ENCODE data around the gene GP9. TPM values are rescaled to one million over a fixed set of nuclear protein-coding genes. Genes with fewer than 3 reads are reported as not detected.

Gene GP9
- total and polyA plus RNA-seq, 4 donors = 0.30 to 0.72 (median 0.59) TPM; not detected in 1

DNA sequence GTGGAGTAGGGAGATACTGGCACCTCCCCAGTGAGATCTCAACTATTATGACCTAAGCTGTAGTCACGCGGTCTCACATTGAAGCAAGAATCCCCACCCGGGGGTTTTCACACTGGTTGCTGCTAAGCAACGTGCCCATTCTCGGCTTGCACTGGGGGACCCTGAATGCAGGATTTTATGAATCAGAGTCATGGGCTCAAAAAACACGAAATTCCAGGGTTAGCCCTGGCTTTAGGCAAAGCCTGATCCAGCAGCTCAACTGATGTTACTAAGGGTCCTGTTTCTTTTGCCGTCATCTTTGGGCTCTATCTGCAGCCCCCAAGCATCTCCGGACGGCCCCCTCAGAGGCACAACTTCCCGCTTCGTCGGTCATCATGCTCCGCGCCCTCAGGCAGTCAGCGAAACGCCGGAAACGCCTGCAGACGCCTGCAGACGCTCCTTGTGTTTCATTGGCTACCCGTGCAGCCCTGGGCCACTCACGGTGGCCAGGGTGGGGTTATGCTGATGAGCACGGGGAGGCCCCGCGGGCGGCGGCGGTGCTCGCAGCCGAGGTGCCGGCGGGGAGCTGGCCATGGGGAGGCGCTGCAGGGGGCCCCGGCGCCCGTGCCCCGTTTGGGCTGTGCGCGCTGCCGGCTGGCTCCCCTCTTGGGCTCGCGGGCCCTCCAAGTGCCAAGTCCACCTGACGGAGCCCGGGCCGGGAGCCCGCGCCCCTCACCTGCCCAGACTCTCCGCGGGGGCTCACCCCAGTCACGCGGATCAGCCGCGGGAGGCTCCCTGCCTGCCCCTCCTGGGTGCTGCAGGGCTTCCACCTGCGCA is 33.6 kb upstream of the GP9 start:
- Histone ChIP-seq H3K4me3 (ENCODE audit: low read depth, low read length) (peak overlapping the region; percentile 35), H3K27me3 (ENCODE audit: control insufficient read depth, insufficient read depth, low read length) (no peaks in the 10 kb centered on the region), H3K4me1 (ENCODE audit: control insufficient read depth, insufficient read depth, low read length) (peaks cover 21% of the 10 kb centered on the region), H3K27ac (ENCODE audit: low read depth, low read length) (peak overlapping the region; percentile 25), H3K9me3 (ENCODE audit: control insufficient read depth, insufficient read depth, low read length) (no peaks in the 10 kb centered on the region), H3K36me3 (ENCODE audit: control insufficient read depth, insufficient read depth, low read length) (peaks cover 3% of the 10 kb centered on the region)
- peak; percentile 52 to 97 (median 72) for DNase-seq (ENCODE audit: low read depth in 4 of 6, low spot score in 6 of 6)
- 2% methylated on average over 54 of the region's 54 CpGs for WGBS (ENCODE audit: insufficient coverage)

DNA sequence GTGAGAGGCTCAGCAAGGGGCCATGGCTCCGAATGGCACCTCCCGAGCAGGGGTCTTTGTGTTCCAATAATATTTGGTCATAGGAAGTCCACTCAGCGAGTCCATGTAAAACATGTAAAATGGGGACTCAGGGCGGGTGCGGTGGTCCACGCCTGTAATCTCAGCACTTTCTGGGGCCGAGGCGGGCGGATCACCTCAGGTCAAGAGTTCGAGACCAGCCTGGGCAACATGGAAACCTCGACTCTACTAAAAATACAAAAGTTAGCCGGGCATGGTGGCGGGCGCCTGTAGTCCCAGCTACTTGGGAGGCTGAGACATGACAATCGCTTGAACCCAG is 33.1 kb upstream of the GP9 start:
- 63% methylated on average over 9 of the region's 15 CpGs for WGBS (ENCODE audit: insufficient coverage)
- H3K27me3 ChIP-seq (ENCODE audit: control insufficient read depth, insufficient read depth, low read length) = no peaks in the 10 kb centered on the region
- no peak overlapping the region for H3K27ac ChIP-seq (ENCODE audit: low read depth, low read length)
- no peaks in the 10 kb centered on the region for H3K9me3 ChIP-seq (ENCODE audit: control insufficient read depth, insufficient read depth, low read length)
- no peak for DNase-seq (ENCODE audit: low read depth in 4 of 6, low spot score in 6 of 6)
- peak overlapping the region; percentile 35 for H3K4me3 ChIP-seq (ENCODE audit: low read depth, low read length)
- H3K36me3 ChIP-seq (ENCODE audit: control insufficient read depth, insufficient read depth, low read length) = peaks cover 4% of the 10 kb centered on the region
- H3K4me1 ChIP-seq (ENCODE audit: control insufficient read depth, insufficient read depth, low read length) = peaks cover 17% of the 10 kb centered on the region

DNA sequence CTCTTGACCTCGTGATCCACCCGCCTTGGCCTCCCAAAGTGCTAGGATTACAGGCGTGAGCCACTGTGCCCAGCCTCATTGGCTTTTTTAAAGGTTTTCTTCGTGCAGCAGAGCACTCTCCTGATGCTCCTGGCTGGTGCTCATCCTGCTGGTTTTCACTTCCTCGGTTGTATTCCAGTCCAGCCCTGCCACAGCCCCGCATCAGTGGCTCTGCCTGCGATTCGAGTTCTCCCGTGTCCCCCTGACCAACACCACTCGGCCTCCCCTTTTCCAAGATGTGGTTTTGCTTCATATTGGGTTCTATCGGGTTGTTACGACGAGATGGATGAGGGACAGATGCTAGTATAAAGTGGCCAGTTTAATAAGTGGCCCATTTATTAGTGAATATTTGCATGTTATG is 31.7 kb upstream of the GP9 start:
- H3K27ac ChIP-seq (ENCODE audit: low read depth, low read length) = no peak overlapping the region
- no peaks in the 10 kb centered on the region for H3K27me3 ChIP-seq (ENCODE audit: control insufficient read depth, insufficient read depth, low read length)
- no peak overlapping the region for H3K4me3 ChIP-seq (ENCODE audit: low read depth, low read length)
- H3K36me3 ChIP-seq (ENCODE audit: control insufficient read depth, insufficient read depth, low read length) = peaks cover 11% of the 10 kb centered on the region
- WGBS (ENCODE audit: insufficient coverage) = 92% methylated on average over 8 of the region's 13 CpGs
- DNase-seq (ENCODE audit: low read depth in 4 of 6, low spot score in 6 of 6) = no peak
- peaks cover 15% of the 10 kb centered on the region for H3K4me1 ChIP-seq (ENCODE audit: control insufficient read depth, insufficient read depth, low read length)
- no peaks in the 10 kb centered on the region for H3K9me3 ChIP-seq (ENCODE audit: control insufficient read depth, insufficient read depth, low read length)

DNA sequence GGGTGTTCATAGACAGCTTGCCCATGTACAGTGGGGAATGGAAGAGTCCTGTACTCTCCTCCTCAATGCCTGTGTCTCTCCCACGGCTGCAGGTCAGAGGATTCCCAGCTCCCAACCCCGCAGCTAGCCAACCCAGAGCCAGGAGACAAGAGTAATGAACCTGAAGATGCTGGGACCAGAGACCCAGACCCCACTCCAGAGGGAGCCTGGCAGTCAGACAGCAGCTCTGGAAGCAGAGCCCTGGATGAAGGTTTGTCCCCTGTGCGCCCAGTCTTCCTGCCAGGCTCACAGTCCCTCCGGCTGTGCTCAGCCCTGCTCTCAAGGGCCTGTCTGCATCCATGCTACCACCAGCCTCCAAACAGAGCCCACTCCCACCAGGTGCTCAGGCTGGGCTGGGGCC is 30.0 kb upstream of the GP9 start:
- Histone ChIP-seq H3K4me1 (ENCODE audit: control insufficient read depth, insufficient read depth, low read length) (peaks cover 15% of the 10 kb centered on the region), H3K4me3 (ENCODE audit: low read depth, low read length) (no peak overlapping the region), H3K27me3 (ENCODE audit: control insufficient read depth, insufficient read depth, low read length) (no peaks in the 10 kb centered on the region), H3K27ac (ENCODE audit: low read depth, low read length) (no peak overlapping the region), H3K9me3 (ENCODE audit: control insufficient read depth, insufficient read depth, low read length) (no peaks in the 10 kb centered on the region), H3K36me3 (ENCODE audit: control insufficient read depth, insufficient read depth, low read length) (peaks cover 11% of the 10 kb centered on the region)
- WGBS (ENCODE audit: insufficient coverage) = 96% methylated on average over 4 of the region's 4 CpGs
- no peak for DNase-seq (ENCODE audit: low read depth in 4 of 6, low spot score in 6 of 6)

DNA sequence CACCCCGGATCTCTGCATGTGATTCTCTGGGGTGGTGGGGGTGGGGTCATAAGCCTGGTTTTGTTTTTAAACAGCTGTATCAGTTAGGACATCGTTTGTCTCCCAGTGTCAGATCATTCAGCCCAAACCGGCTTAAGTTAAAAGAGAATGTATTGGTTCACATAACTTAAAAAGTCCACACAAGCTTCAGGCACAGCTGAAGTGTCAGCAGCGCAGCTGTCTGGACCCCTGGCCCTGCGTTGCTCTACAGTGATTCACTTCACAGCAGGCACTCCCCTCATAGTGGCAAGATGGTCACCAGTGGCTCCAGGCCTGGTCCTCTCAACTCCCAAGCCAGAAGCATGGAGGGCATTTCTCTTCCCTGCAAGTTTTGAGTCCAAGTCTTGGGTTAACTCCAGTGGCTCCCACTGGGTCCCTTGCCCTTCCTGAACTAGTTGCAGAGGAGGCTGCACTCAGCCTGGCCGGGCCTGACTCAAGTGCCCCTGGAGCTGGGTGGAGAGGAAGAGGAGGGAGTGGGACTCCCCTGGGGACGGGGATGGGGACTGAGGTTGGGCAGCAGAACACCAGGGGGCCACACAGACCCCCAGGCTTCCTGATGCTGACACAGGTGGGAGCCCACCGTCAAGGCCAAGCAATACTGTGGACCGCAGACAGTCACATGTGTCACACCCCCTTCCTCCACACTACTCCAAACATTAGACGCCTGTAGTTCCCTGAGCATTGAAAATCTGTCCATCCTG is 28.9 kb upstream of the GP9 start:
- no peaks in the 10 kb centered on the region for H3K27me3 ChIP-seq (ENCODE audit: control insufficient read depth, insufficient read depth, low read length)
- peaks cover 8% of the 10 kb centered on the region for H3K4me1 ChIP-seq (ENCODE audit: control insufficient read depth, insufficient read depth, low read length)
- no peak for DNase-seq (ENCODE audit: low read depth in 4 of 6, low spot score in 6 of 6)
- H3K9me3 ChIP-seq (ENCODE audit: control insufficient read depth, insufficient read depth, low read length) = no peaks in the 10 kb centered on the region
- WGBS (ENCODE audit: insufficient coverage) = 78% methylated on average over 5 of the region's 10 CpGs
- no peak overlapping the region for H3K4me3 ChIP-seq (ENCODE audit: low read depth, low read length)
- H3K36me3 ChIP-seq (ENCODE audit: control insufficient read depth, insufficient read depth, low read length) = peaks cover 11% of the 10 kb centered on the region
- no peak overlapping the region for H3K27ac ChIP-seq (ENCODE audit: low read depth, low read length)

DNA sequence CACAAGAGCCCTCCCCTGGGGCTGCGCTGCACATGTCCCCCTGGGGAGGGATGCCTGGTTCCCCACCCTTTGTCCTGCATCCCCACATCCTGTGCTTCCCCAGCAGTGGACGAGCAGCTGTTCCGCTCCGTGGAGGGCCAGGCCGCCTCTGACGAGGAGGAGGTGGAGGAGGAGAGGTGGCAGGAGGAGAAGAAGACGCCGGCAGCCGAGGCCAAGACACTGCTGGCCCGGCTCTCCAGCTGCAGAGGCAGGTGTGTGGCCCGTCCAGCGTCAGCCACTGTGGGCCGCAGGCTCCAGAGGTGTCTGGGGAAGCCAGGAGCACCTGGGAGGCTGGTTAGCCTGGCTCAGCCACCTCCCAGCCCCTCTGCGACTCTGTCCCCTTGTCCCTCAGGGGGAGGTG is 27.9 kb upstream of the GP9 start:
- no peaks in the 10 kb centered on the region for H3K27me3 ChIP-seq (ENCODE audit: control insufficient read depth, insufficient read depth, low read length)
- 79% methylated on average over 10 of the region's 14 CpGs for WGBS (ENCODE audit: insufficient coverage)
- no peak for DNase-seq (ENCODE audit: low read depth in 4 of 6, low spot score in 6 of 6)
- H3K27ac ChIP-seq (ENCODE audit: low read depth, low read length) = no peak overlapping the region
- H3K4me1 ChIP-seq (ENCODE audit: control insufficient read depth, insufficient read depth, low read length) = no peaks in the 10 kb centered on the region
- no peak overlapping the region for H3K4me3 ChIP-seq (ENCODE audit: low read depth, low read length)
- H3K36me3 ChIP-seq (ENCODE audit: control insufficient read depth, insufficient read depth, low read length) = peaks cover 11% of the 10 kb centered on the region
- no peaks in the 10 kb centered on the region for H3K9me3 ChIP-seq (ENCODE audit: control insufficient read depth, insufficient read depth, low read length)

DNA sequence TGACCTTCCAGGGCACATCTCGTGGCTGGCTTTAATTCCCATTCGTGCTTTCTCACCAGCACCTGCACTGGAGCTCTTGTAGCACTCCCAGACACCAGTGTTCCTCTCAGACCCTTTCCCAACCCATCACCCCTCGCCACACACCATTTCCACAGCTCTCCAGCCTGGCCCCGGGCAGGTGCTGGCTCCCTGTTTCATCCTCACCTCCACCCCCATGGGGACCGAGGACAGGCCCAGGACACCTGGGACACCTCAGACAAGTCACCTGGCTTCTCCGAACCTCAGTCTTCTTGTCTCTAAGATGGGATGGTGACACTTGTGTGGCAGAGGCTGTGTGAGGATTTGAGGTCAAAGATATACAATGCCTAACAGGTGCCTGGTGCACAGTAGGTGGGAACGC is 27.4 kb upstream of the GP9 start:
- H3K9me3 ChIP-seq (ENCODE audit: control insufficient read depth, insufficient read depth, low read length) = no peaks in the 10 kb centered on the region
- 88% methylated on average over 5 of the region's 7 CpGs for WGBS (ENCODE audit: insufficient coverage)
- H3K27ac ChIP-seq (ENCODE audit: low read depth, low read length) = no peak overlapping the region
- DNase-seq (ENCODE audit: low read depth in 4 of 6, low spot score in 6 of 6) = no peak
- H3K27me3 ChIP-seq (ENCODE audit: control insufficient read depth, insufficient read depth, low read length) = no peaks in the 10 kb centered on the region
- H3K4me3 ChIP-seq (ENCODE audit: low read depth, low read length) = no peak overlapping the region
- peaks cover 11% of the 10 kb centered on the region for H3K36me3 ChIP-seq (ENCODE audit: control insufficient read depth, insufficient read depth, low read length)
- no peaks in the 10 kb centered on the region for H3K4me1 ChIP-seq (ENCODE audit: control insufficient read depth, insufficient read depth, low read length)

DNA sequence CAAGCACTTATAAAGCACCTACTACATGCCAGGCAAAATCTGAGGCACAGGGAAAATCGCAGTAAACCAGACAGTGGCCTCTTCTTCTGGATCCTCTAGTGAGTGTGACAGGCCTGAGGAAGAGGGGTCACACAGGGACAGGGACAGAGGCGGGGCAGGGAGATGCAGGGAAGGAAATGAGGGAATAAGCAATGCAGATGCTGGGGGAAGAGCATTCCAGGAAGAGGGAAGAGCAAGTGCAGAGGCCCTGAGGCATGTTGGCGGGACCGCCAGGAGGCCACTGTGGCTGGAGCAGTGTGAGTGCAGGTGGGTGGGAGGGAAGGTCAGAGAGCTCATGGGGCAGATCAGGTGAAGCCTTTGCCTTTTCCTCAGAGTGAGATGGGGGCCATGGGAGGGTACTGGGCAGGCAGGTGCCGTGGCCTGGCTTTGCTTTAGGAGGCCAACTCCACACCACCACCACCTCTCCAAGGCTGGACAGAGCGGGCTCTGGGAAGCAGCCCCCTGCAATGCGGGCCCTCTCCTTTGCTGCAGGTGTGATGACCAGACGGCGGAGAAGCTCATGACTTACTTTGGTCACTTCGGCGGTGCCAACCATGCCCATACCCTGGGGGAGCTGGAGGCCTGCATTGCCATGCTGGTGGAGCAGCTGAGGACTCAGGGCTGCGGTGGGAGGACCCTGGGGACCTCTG is 26.8 kb upstream of the GP9 start:
- Histone ChIP-seq H3K9me3 (ENCODE audit: control insufficient read depth, insufficient read depth, low read length) (no peaks in the 10 kb centered on the region), H3K36me3 (ENCODE audit: control insufficient read depth, insufficient read depth, low read length) (peaks cover 11% of the 10 kb centered on the region), H3K27me3 (ENCODE audit: control insufficient read depth, insufficient read depth, low read length) (no peaks in the 10 kb centered on the region), H3K4me3 (ENCODE audit: low read depth, low read length) (no peak overlapping the region), H3K27ac (ENCODE audit: low read depth, low read length) (no peak overlapping the region), H3K4me1 (ENCODE audit: control insufficient read depth, insufficient read depth, low read length) (no peaks in the 10 kb centered on the region)
- DNase-seq (ENCODE audit: low read depth in 4 of 6, low spot score in 6 of 6) = no peak
- WGBS (ENCODE audit: insufficient coverage) = 96% methylated on average over 11 of the region's 12 CpGs

DNA sequence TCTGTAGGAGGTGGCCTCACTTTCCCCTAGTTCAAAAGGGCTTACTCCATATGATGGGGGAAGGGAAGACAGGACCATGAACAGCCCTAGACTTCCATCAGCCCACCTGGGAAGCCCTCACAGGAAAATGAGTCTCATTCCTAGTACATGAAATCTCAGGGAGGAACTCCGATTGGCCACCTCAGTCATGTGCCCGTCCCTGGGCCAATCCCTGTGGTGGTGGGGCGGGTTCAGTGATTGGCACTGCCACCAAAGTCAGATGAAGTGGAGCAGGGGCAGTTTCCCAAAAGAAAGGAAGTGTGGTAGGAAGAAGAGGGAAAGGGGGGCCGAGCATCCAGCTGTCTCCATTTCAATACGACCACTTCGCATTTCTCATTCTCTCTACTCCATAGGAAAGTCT is 25.9 kb upstream of the GP9 start:
- no peak overlapping the region for H3K27ac ChIP-seq (ENCODE audit: low read depth, low read length)
- no peak overlapping the region for H3K4me3 ChIP-seq (ENCODE audit: low read depth, low read length)
- peaks cover 20% of the 10 kb centered on the region for H3K36me3 ChIP-seq (ENCODE audit: control insufficient read depth, insufficient read depth, low read length)
- H3K4me1 ChIP-seq (ENCODE audit: control insufficient read depth, insufficient read depth, low read length) = peaks cover 8% of the 10 kb centered on the region
- no peaks in the 10 kb centered on the region for H3K9me3 ChIP-seq (ENCODE audit: control insufficient read depth, insufficient read depth, low read length)
- no peak for DNase-seq (ENCODE audit: low read depth in 4 of 6, low spot score in 6 of 6)
- 87% methylated on average over 3 of the region's 6 CpGs for WGBS (ENCODE audit: insufficient coverage)
- no peaks in the 10 kb centered on the region for H3K27me3 ChIP-seq (ENCODE audit: control insufficient read depth, insufficient read depth, low read length)

Data from spinal cord (tissue), 10 donors.